ENCODE measurements around the gene BRD9.

Gene BRD9

GRCh38 chr5:920321-920720, 27.7 kb upstream of the BRD9 start:
- no peak for TF ChIP-seq REST (IDR thresholded peaks at IDR 0.05; ENCODE audit: insufficient read depth in 1 of 2, low read depth in 2 of 2, low read length in 2 of 2)
- no peak for TF ChIP-seq SIN3A (IDR thresholded peaks at IDR 0.05; ENCODE audit: borderline replicate concordance, insufficient read depth, low read length)
- TF ChIP-seq POLR2AphosphoS5 (IDR thresholded peaks at IDR 0.05; ENCODE audit: low read depth, low read length): no peak
- no peak for TF ChIP-seq TAF1 (IDR thresholded peaks at IDR 0.05; ENCODE audit: borderline replicate concordance, insufficient read depth, low read length)
- TF ChIP-seq FOXP2 (optimal IDR thresholded peaks at IDR 0.05; ENCODE audit: borderline replicate concordance, extremely low read depth, extremely low read length, insufficient read depth): no peak

- TF ChIP-seq SIN3A (IDR thresholded peaks at IDR 0.05; ENCODE audit: borderline replicate concordance, insufficient read depth, low read length) (no peak), REST (IDR thresholded peaks at IDR 0.05; ENCODE audit: insufficient read depth in 1 of 2, low read depth in 2 of 2, low read length in 2 of 2) (no peak), TAF1 (IDR thresholded peaks at IDR 0.05; ENCODE audit: borderline replicate concordance, insufficient read depth, low read length) (no peak), POLR2AphosphoS5 (IDR thresholded peaks at IDR 0.05; ENCODE audit: low read depth, low read length) (no peak), FOXP2 (optimal IDR thresholded peaks at IDR 0.05; ENCODE audit: borderline replicate concordance, extremely low read depth, extremely low read length, insufficient read depth) (no peak)
Measured at GRCh38 chr5:919356-920000, 26.9 kb upstream of the BRD9 start.

- TF ChIP-seq POLR2AphosphoS5 (IDR thresholded peaks at IDR 0.05; ENCODE audit: low read depth, low read length): no peak
- no peak for TF ChIP-seq FOXP2 (optimal IDR thresholded peaks at IDR 0.05; ENCODE audit: borderline replicate concordance, extremely low read depth, extremely low read length, insufficient read depth)
- TF ChIP-seq TAF1 (IDR thresholded peaks at IDR 0.05; ENCODE audit: borderline replicate concordance, insufficient read depth, low read length): no peak
Measured at GRCh38 chr5:916441-917293, 24.1 kb upstream of the BRD9 start.

GRCh38 chr5:915946-916345, 23.3 kb upstream of the BRD9 start:
- TF ChIP-seq REST (IDR thresholded peaks at IDR 0.05; ENCODE audit: insufficient read depth in 1 of 2, low read depth in 2 of 2, low read length in 2 of 2) (no peak), SIN3A (IDR thresholded peaks at IDR 0.05; ENCODE audit: borderline replicate concordance, insufficient read depth, low read length) (no peak), POLR2AphosphoS5 (IDR thresholded peaks at IDR 0.05; ENCODE audit: low read depth, low read length) (no peak), FOXP2 (optimal IDR thresholded peaks at IDR 0.05; ENCODE audit: borderline replicate concordance, extremely low read depth, extremely low read length, insufficient read depth) (no peak), TAF1 (IDR thresholded peaks at IDR 0.05; ENCODE audit: borderline replicate concordance, insufficient read depth, low read length) (no peak)

GRCh38 chr5:914612-915011, 22.0 kb upstream of the BRD9 start:
- TF ChIP-seq REST (IDR thresholded peaks at IDR 0.05; ENCODE audit: insufficient read depth in 1 of 2, low read depth in 2 of 2, low read length in 2 of 2) (no peak), FOXP2 (optimal IDR thresholded peaks at IDR 0.05; ENCODE audit: borderline replicate concordance, extremely low read depth, extremely low read length, insufficient read depth) (no peak), POLR2AphosphoS5 (IDR thresholded peaks at IDR 0.05; ENCODE audit: low read depth, low read length) (no peak), SIN3A (IDR thresholded peaks at IDR 0.05; ENCODE audit: borderline replicate concordance, insufficient read depth, low read length) (no peak), TAF1 (IDR thresholded peaks at IDR 0.05; ENCODE audit: borderline replicate concordance, insufficient read depth, low read length) (no peak)

Data from PFSK-1 (cell line).